ENCODE measurements around the gene CD320.

DNA sequence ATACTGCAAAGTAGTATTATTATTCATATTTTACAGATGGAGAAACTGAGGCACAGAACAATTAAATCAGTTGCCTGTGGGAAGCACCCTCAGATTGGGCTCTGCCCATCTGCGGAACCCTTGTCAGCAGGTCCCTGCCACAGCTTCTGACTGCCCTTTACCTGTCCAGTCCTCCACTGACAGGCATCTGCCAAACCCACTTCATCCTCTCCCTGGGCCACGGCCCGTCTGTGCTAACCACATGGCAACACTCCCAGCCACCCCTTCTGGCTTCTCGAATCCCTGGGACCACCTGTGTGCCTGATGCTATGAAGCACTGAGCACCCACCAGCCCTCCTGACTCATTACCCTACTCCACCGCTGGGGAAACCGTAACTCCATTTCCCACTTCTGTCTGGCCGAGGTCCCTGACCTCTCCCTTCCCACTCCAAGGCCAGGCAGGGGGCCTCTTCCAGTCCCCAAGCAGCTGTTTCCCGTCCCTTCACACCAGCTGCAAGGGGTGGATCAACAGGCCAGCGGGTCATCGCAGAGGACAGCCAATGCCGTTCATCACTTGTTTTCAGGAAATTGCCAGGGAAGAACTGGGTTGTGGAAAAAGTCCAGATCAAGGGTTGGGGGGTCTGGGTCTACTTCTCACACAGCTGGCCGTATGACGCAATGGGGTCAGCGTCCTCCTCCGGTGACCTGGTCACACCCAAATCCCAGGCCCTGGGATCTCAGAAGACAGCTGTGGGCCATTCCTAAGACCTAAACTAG lies 32.4 kb upstream of the CD320 start:
- TF ChIP-seq, protein P1, sequence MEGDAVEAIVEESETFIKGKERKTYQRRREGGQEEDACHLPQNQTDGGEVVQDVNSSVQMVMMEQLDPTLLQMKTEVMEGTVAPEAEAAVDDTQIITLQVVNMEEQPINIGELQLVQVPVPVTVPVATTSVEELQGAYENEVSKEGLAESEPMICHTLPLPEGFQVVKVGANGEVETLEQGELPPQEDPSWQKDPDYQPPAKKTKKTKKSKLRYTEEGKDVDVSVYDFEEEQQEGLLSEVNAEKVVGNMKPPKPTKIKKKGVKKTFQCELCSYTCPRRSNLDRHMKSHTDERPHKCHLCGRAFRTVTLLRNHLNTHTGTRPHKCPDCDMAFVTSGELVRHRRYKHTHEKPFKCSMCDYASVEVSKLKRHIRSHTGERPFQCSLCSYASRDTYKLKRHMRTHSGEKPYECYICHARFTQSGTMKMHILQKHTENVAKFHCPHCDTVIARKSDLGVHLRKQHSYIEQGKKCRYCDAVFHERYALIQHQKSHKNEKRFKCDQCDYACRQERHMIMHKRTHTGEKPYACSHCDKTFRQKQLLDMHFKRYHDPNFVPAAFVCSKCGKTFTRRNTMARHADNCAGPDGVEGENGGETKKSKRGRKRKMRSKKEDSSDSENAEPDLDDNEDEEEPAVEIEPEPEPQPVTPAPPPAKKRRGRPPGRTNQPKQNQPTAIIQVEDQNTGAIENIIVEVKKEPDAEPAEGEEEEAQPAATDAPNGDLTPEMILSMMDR (IDR thresholded peaks at IDR 0.05) = no peak
- no peak for TF ChIP-seq POLR2A (IDR thresholded peaks at IDR 0.05)
